IMR-90 (cell line): Measurements from ENCODE around the gene COG7. TPM values are rescaled to one million over a fixed set of nuclear protein-coding genes. Genes with fewer than 3 reads are reported as not detected.

Experiments used
- ATAC-seq: fragments of 200-7000 bp; cut with Tn5 transposase; 2 replicates; pipeline ENCODE4 v1.9.1; 2020; ENCODE audit warnings: low read depth, mild to moderate bottlenecking, moderate library complexity
- BruUV-seq: library from RNA; stranded (reverse); fragments of 400-500 nt; replicated peaks from 2 replicates; lab custom pipeline; 2021; lab: Mats Ljungman, UMichigan
- CTCF ChIA-PET: fragments of 300-600 bp; formaldehyde crosslinking; extraction: SDS; loops from one replicate; lab custom pipeline; 2021; ENCODE audit warnings: antibody characterized with exemption; lab: Yijun Ruan, JAX
- POLR2A ChIA-PET: fragments of 300-600 bp; sonication (Branson Sonifier 250); formaldehyde crosslinking; loops from one replicate; lab custom pipeline; 2022; ENCODE audit warnings: antibody characterized with exemption; ENCODE audit not compliant: unreplicated experiment; lab: Charles Lee
- DNase-seq: peaks from one replicate; pipeline ENCODE4 v3.0.0; 2013
- H2AFZ ChIP-seq: replicated peaks from 2 replicates; pipeline ENCODE3; 2013; ENCODE audit warnings: low read length, mild to moderate bottlenecking; ENCODE audit not compliant: poor library complexity
- H2AK5ac ChIP-seq: 2 replicates; pipeline ENCODE4 v1.6.1; 2013; ENCODE audit warnings: low read depth, low read length, inconsistent platforms
- H2AK9ac ChIP-seq: replicated peaks from 2 replicates; pipeline ENCODE3; 2013; ENCODE audit warnings: mild to moderate bottlenecking, low read depth, low read length, moderate library complexity; ENCODE audit not compliant: poor library complexity
- H2BK120ac ChIP-seq: 2 replicates; pipeline ENCODE4 v1.6.1; 2013; ENCODE audit warnings: low read depth, low read length, inconsistent platforms
- H2BK15ac ChIP-seq: 3 replicates; pipeline ENCODE4 v1.6.1; 2013; ENCODE audit warnings: low read depth, low read length, inconsistent platforms
- H2BK20ac ChIP-seq: 2 replicates; pipeline ENCODE4 v1.6.1; 2013; ENCODE audit warnings: low read depth, mild to moderate bottlenecking, inconsistent platforms, low read length, moderate library complexity
- H2BK5ac ChIP-seq: 2 replicates; pipeline ENCODE4 v1.6.1; 2013; ENCODE audit warnings: mild to moderate bottlenecking, low read depth, low read length, inconsistent platforms; ENCODE audit not compliant: poor library complexity, severe bottlenecking
- H3K14ac ChIP-seq: replicated peaks from 2 replicates; pipeline ENCODE4 v1.6.1; 2013; ENCODE audit warnings: low read depth, low read length, inconsistent platforms
- H3K18ac ChIP-seq: 2 replicates; pipeline ENCODE4 v1.6.1; 2013; ENCODE audit warnings: low read depth, low read length, control low read depth
- H3K23ac ChIP-seq: 2 replicates; pipeline ENCODE4 v1.6.1; 2013; ENCODE audit warnings: low read depth, low read length, inconsistent platforms
- H3K27ac ChIP-seq: 2 replicates; pipeline ENCODE4 v1.5.1; 2013; ENCODE audit warnings: mild to moderate bottlenecking, control low read depth, low read length; ENCODE audit not compliant: insufficient read depth
- H3K27me3 ChIP-seq: 2 replicates; pipeline ENCODE4 v1.6.1; 2013; ENCODE audit warnings: low read length; ENCODE audit not compliant: control insufficient read depth, insufficient read depth
- H3K36me3 ChIP-seq: 2 replicates; pipeline ENCODE4 v1.6.1; 2013; ENCODE audit warnings: low read length, mixed read lengths; ENCODE audit not compliant: control insufficient read depth, insufficient read depth
- H3K4ac ChIP-seq: 2 replicates; pipeline ENCODE4 v1.6.1; 2013; ENCODE audit warnings: low read depth, low read length, inconsistent platforms
- H3K4me1 ChIP-seq: 2 replicates; pipeline ENCODE4 v1.6.1; 2013; ENCODE audit warnings: low read length, mixed read lengths; ENCODE audit not compliant: control insufficient read depth, insufficient read depth
- H3K4me2 ChIP-seq: 2 replicates; pipeline ENCODE4 v1.6.1; 2013; ENCODE audit warnings: low read depth, mild to moderate bottlenecking, control low read depth, low read length, moderate library complexity
- H3K4me3 ChIP-seq: 2 replicates; pipeline ENCODE4 v1.5.1; 2013; ENCODE audit warnings: low read depth, mild to moderate bottlenecking, control low read depth, low read length, moderate library complexity; ENCODE audit not compliant: insufficient read depth
- H3K56ac ChIP-seq: 2 replicates; pipeline ENCODE4 v1.6.1; 2013; ENCODE audit warnings: low read length, inconsistent platforms; ENCODE audit not compliant: insufficient read depth; ENCODE audit errors: extremely low read depth
- H3K79me1 ChIP-seq, 2 experiments: 2 replicates each; pipeline ENCODE4 v1.6.1; 2013; ENCODE audit warnings: low read length in 2 of 2, inconsistent platforms in 1 of 2, low read depth in 1 of 2
- H3K9ac ChIP-seq: 2 replicates; pipeline ENCODE4 v1.6.1; 2013; ENCODE audit warnings: low read depth, low read length, control low read depth
- H3K9me1 ChIP-seq: 2 replicates; pipeline ENCODE4 v1.6.1; 2013; ENCODE audit warnings: low read length, inconsistent platforms; ENCODE audit not compliant: insufficient read depth
- H3K9me3 ChIP-seq: 2 replicates; pipeline ENCODE4 v1.6.1; 2013; ENCODE audit warnings: low read length; ENCODE audit not compliant: control insufficient read depth, insufficient read depth
- H4K20me1 ChIP-seq: 2 replicates; pipeline ENCODE4 v1.6.1; 2013; ENCODE audit warnings: low read length, inconsistent platforms; ENCODE audit not compliant: insufficient read depth
- H4K5ac ChIP-seq: 2 replicates; pipeline ENCODE4 v1.6.1; 2013; ENCODE audit warnings: mild to moderate bottlenecking, low read depth, low read length, control low read depth
- H4K8ac ChIP-seq, 2 experiments: 2 replicates each; pipeline ENCODE4 v1.6.1; 2013; ENCODE audit warnings: low read depth in 2 of 2, low read length in 2 of 2, control low read depth in 1 of 2, inconsistent platforms in 1 of 2
- H4K91ac ChIP-seq: 2 replicates; pipeline ENCODE4 v1.6.1; 2013; ENCODE audit warnings: low read depth, low read length, inconsistent platforms; ENCODE audit not compliant: insufficient read depth
- BHLHE40 ChIP-seq: fragments of 150-350 bp; IDR thresholded peaks from 2 replicates; pipeline ENCODE4 v1.6.1; 2016; ENCODE audit warnings: mild to moderate bottlenecking, low read depth, low read length
- CEBPB ChIP-seq: IDR thresholded peaks from 2 replicates; pipeline ENCODE4 v1.6.1; 2012; ENCODE audit warnings: low read depth, low read length, improper control_type of control experiment
- CHD1 ChIP-seq: IDR thresholded peaks from 2 replicates; pipeline ENCODE4 v1.6.1; 2012; ENCODE audit warnings: low read depth, low read length, improper control_type of control experiment
- CTCF ChIP-seq: conservative IDR thresholded peaks from 2 replicates; pipeline ENCODE4 v1.5.1; 2012; ENCODE audit warnings: mild to moderate bottlenecking, low read depth, low read length, improper control_type of control experiment
- FOS ChIP-seq: fragments of 150-350 bp; IDR thresholded peaks from 2 replicates; pipeline ENCODE4 v1.6.1; 2016; ENCODE audit warnings: low read depth, low read length
- MAZ ChIP-seq: IDR thresholded peaks from 2 replicates; pipeline ENCODE4 v1.6.1; 2012; ENCODE audit warnings: low read depth, mild to moderate bottlenecking, low read length, improper control_type of control experiment, moderate library complexity, borderline replicate concordance
- MXI1 ChIP-seq: IDR thresholded peaks from 2 replicates; pipeline ENCODE4 v1.6.1; 2012; ENCODE audit warnings: low read depth, mild to moderate bottlenecking, low read length, moderate library complexity, borderline replicate concordance
- NFE2L2 ChIP-seq: fragments of 150-350 bp; IDR thresholded peaks from 2 replicates; pipeline ENCODE4 v1.6.1; 2016; ENCODE audit warnings: low read depth, mild to moderate bottlenecking, low read length
- POLR2A ChIP-seq: IDR thresholded peaks from 2 replicates; pipeline ENCODE4 v1.6.1; 2012; ENCODE audit warnings: mild to moderate bottlenecking, low read depth, low read length
- RFX5 ChIP-seq: IDR thresholded peaks from 2 replicates; pipeline ENCODE4 v1.8.0; 2012; ENCODE audit warnings: low read depth, mild to moderate bottlenecking, low read length, moderate library complexity
- SMC3 ChIP-seq: fragments of 150-350 bp; IDR thresholded peaks from 2 replicates; pipeline ENCODE4 v1.6.1; 2016; ENCODE audit warnings: low read depth, mild to moderate bottlenecking, antibody characterized with exemption, low read length, moderate library complexity
- WGBS, 2 experiments: methylation state at CpG; one replicate each; pipeline versions ENCODE4 v1.1.5 to v1.1.7; 2013; ENCODE audit warnings: missing lambda C conversion rate in 2 of 2; ENCODE audit not compliant: insufficient read length in 1 of 2; ENCODE audit errors: extremely low coverage in 2 of 2; 5-methylcytosine and 5-hydroxymethylcytosine counted together
- dilution Hi-C: fragments of 300-500 bp; cut with HindIII; formaldehyde crosslinking; loops from one replicate; pipeline ENCODE4 v1.14.3; 2018; ENCODE audit warnings: low sequenced_read_pairs; ENCODE audit not compliant: unreplicated experiment
- in situ Hi-C: fragments of 300-500 bp; cut with MboI; formaldehyde crosslinking; loops from 3 replicates; pipeline ENCODE4 v1.14.3; 2019; ENCODE audit warnings: low sequenced_read_pairs, inconsistent platforms, mixed read lengths
- intact Hi-C: fragments of 100-400 bp; cut with micrococcal nuclease; formaldehyde crosslinking; loops from 2 replicates; pipeline ENCODE4 v1.10.0; 2022
- polyA plus RNA-seq, 3 experiments: library from polyadenylated mRNA; depleted of rRNA; stranded (reverse); fragments of >200 nt; gene quantifications; 2 replicates each; pipeline ENCODE4 v1.2.3, GENCODE V29; 2012; ENCODE audit warnings: low replicate concordance in 1 of 3
- total RNA-seq: library from RNA; depleted of rRNA; stranded (reverse); fragments of >200 nt; gene quantifications from 2 replicates; pipeline ENCODE4 v1.2.3, GENCODE V29; 2012
- TF ChIP-seq, protein P1 (sequence below): fragments of 150-350 bp; IDR thresholded peaks from 2 replicates; pipeline ENCODE4 v1.6.1; 2017; ENCODE audit warnings: mild to moderate bottlenecking, antibody characterized with exemption, low read length, low read depth
- TF ChIP-seq, protein P2 (sequence below): fragments of 150-350 bp; IDR thresholded peaks from 2 replicates; pipeline ENCODE4 v1.6.1; 2016; ENCODE audit warnings: low read depth, mild to moderate bottlenecking, low read length, moderate library complexity, borderline replicate concordance

The COG7 gene
- total and polyA plus RNA-seq, 2 of the 4 experiments (the other 2 are of a cell fraction) = 28.5 to 43.7 TPM

- TF ChIP-seq MAZ (peak; percentile 37; the same call in 1 of the 2 replicates), BHLHE40 (no peak)
Observed at GRCh38 chr16:23452572-23453337, at the start of gene COG7 (continued).

GRCh38 chr16:23502466-23502865 is 49.5 kb upstream of the COG7 start:
- Histone ChIP-seq H3K56ac (no peak overlapping the region), H3K36me3 (peaks cover 2% of the 10 kb centered on the region; the same call in 1 of the 2 replicates), H3K14ac (no peak overlapping the region), H3K23ac (no peak overlapping the region), H4K20me1 (peaks cover 70% of the 10 kb centered on the region), H2BK5ac (no peak overlapping the region), H2BK20ac (no peak overlapping the region), H3K9ac (no peak overlapping the region), H3K18ac (no peak overlapping the region), H3K4me2 (no peak overlapping the region), H3K4ac (no peak overlapping the region), H4K91ac (no peak overlapping the region), H2AK5ac (no peak overlapping the region), H2AFZ (no peak overlapping the region), H2AK9ac (no peak overlapping the region), H3K9me1 (peaks cover 23% of the 10 kb centered on the region), H3K9me3 (no peaks in the 10 kb centered on the region), H3K4me3 (no peak overlapping the region), H3K27me3 (no peaks in the 10 kb centered on the region), H2BK15ac (no peak overlapping the region), H2BK120ac (no peak overlapping the region), H3K79me1 (peaks cover 30 to 79% of the 10 kb centered on the region in 2 experiments), H3K27ac (no peak overlapping the region), H4K8ac (no peak overlapping the region), H4K5ac (no peak overlapping the region), H3K4me1 (peaks cover 11% of the 10 kb centered on the region)
- dilution Hi-C loops (no loop called here), in situ Hi-C loops (no loop called here), intact Hi-C loops (no loop called here)
- DNase-seq (no peak), ATAC-seq (no peak)
- TF ChIP-seq MAZ = no peak
- no peak for TF ChIP-seq BHLHE40
- no peak for TF ChIP-seq FOS
- TF ChIP-seq SMC3 = no peak
- TF ChIP-seq RFX5 = no peak
- no peak for TF ChIP-seq CEBPB
- TF ChIP-seq, protein P1, sequence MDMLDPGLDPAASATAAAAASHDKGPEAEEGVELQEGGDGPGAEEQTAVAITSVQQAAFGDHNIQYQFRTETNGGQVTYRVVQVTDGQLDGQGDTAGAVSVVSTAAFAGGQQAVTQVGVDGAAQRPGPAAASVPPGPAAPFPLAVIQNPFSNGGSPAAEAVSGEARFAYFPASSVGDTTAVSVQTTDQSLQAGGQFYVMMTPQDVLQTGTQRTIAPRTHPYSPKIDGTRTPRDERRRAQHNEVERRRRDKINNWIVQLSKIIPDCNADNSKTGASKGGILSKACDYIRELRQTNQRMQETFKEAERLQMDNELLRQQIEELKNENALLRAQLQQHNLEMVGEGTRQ = no peak
- no peak for TF ChIP-seq POLR2A
- TF ChIP-seq CHD1 = no peak
- TF ChIP-seq, protein P2, sequence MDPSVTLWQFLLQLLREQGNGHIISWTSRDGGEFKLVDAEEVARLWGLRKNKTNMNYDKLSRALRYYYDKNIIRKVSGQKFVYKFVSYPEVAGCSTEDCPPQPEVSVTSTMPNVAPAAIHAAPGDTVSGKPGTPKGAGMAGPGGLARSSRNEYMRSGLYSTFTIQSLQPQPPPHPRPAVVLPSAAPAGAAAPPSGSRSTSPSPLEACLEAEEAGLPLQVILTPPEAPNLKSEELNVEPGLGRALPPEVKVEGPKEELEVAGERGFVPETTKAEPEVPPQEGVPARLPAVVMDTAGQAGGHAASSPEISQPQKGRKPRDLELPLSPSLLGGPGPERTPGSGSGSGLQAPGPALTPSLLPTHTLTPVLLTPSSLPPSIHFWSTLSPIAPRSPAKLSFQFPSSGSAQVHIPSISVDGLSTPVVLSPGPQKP = no peak
- TF ChIP-seq CTCF = no peak
- TF ChIP-seq NFE2L2 = no peak
- TF ChIP-seq MXI1 = no peak
- POLR2A ChIA-PET = no interaction called here
- no CpG with 5 or more reads among the region's 2 CpGs for WGBS, 2 experiments
- CTCF ChIA-PET = no interaction called here
- BruUV-seq = no TSS peak
